ENCODE results near the gene CKS1B.

DNA sequence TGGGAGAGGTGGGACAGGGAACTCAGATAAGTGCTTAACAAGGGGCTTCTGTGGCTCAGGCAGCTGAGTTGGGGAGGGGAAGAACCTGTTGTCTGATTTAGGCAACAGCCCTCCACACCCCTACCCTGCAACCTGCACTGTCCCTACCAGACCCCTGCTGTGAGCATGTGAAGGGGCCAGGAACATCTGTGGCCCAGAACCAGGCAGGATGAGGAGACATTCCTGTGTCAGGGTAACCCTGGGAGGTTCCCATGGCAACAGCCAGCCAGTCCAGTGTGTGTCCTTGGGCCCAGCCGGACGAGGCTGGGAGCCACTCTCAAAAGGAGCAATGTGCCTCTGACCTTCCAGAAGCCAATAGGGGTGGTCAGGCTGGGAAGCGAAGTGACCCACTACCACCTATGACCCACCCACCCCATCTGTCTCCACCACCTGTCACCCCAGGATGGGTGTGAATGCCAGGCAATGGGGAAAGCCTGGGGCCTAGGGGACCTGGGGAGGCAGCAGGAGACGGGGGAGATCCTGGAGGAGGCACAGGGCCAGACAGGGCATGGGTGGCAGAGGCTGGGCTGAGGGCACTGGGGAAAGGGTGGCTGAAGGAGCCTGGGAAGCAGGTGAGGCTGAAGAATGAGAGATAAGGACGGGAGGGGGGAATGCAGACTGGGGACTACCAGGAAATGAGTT lies 33.0 kb upstream of the CKS1B start:
- TF ChIP-seq, protein P1, sequence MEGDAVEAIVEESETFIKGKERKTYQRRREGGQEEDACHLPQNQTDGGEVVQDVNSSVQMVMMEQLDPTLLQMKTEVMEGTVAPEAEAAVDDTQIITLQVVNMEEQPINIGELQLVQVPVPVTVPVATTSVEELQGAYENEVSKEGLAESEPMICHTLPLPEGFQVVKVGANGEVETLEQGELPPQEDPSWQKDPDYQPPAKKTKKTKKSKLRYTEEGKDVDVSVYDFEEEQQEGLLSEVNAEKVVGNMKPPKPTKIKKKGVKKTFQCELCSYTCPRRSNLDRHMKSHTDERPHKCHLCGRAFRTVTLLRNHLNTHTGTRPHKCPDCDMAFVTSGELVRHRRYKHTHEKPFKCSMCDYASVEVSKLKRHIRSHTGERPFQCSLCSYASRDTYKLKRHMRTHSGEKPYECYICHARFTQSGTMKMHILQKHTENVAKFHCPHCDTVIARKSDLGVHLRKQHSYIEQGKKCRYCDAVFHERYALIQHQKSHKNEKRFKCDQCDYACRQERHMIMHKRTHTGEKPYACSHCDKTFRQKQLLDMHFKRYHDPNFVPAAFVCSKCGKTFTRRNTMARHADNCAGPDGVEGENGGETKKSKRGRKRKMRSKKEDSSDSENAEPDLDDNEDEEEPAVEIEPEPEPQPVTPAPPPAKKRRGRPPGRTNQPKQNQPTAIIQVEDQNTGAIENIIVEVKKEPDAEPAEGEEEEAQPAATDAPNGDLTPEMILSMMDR (IDR thresholded peaks at IDR 0.05) = no peak
- no peak for TF ChIP-seq POLR2A (IDR thresholded peaks at IDR 0.05)
- no peak for TF ChIP-seq POLR2AphosphoS5 (IDR thresholded peaks at IDR 0.05)
